Measurements from ENCODE around the gene RAB44.
"Not testable (repeated sequence)": the region's sequence is repeated elsewhere in the genome, so short reads cannot be mapped to it uniquely, and the experiment has no call there.

RAB44 gene

DNA sequence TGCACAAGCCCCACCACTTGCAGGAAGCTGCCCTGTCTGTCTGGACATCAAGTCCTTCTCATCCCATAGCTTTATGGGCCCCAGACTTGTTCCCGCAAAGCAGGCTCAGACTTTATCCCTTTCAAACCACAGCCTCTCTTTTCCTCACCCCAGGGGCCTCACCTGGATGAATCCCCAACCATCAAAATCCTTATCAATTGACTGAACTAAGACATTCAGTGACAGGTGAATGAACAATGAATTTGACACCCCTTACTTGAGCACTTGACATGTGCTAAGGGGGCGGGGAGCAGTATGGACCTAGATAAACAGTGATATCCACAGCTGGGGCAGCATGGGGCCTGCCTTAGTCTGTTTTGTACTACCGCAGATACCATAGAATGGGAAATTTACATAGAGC is 5.0 kb downstream of the RAB44 start:
- Mint-ChIP-seq H3K36me3 (ENCODE audit: low read depth) (no peaks in the 10 kb centered on the region), H3K4me3 (no peak overlapping the region), H3K9me3 (no peaks in the 10 kb centered on the region), H3K27ac (no peak overlapping the region), H3K4me1 (ENCODE audit: low read depth) (peaks cover 8% of the 10 kb centered on the region), H3K27me3 (ENCODE audit: low read depth) (peaks cover 13% of the 10 kb centered on the region)

DNA sequence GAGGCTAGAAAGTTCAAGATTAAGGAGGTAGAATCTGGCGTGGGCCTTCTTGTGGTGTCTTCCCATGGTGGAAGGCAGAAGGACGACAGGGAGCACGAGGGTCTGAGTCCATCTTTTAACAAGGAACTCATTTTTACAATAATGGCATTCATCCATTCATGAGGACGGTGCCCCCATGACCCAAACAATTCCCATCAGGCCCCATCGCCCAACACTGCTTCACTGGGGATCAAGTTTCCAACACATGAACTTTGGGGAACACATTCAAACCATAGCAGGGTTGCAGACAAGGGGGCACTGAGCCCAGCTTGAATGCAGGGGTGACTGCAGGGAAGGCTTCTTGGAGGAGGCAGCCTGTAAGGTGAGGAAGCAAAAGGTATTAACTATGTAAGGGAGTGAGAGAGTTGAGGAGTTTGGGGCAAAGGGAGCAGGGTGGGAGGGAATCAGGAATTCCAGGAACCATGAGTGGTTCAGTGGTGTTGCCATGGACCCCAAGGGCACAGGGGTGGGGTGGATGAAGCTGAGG is 5.5 kb downstream of the RAB44 start:
- Mint-ChIP-seq H3K27ac (peak overlapping the region; percentile 58), H3K4me3 (no peak overlapping the region), H3K4me1 (ENCODE audit: low read depth) (peaks cover 8% of the 10 kb centered on the region), H3K36me3 (ENCODE audit: low read depth) (no peaks in the 10 kb centered on the region), H3K9me3 (no peaks in the 10 kb centered on the region), H3K27me3 (ENCODE audit: low read depth) (peaks cover 13% of the 10 kb centered on the region)

DNA sequence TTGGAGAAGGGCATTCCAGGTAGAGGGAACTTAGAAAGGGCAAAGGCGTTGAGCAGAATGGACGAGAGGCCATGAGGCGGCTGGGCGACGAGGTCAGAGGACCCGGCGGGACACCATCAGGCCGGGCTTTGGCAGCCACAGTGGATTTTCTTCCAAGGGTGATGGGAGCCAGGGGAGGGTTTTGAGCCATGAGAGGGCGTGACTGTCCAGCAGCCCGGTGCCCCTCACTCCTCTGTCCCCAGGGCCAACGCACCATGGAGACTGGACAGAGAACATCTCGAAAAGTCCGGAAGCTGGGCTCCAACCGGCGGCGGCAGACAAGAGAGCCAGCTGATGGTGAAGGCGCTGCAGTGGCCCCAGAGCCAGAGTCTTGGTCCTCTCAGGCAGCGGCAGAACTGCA is 6.4 kb downstream of the RAB44 start:
- Mint-ChIP-seq H3K27ac (no peak overlapping the region), H3K36me3 (ENCODE audit: low read depth) (no peaks in the 10 kb centered on the region)

DNA sequence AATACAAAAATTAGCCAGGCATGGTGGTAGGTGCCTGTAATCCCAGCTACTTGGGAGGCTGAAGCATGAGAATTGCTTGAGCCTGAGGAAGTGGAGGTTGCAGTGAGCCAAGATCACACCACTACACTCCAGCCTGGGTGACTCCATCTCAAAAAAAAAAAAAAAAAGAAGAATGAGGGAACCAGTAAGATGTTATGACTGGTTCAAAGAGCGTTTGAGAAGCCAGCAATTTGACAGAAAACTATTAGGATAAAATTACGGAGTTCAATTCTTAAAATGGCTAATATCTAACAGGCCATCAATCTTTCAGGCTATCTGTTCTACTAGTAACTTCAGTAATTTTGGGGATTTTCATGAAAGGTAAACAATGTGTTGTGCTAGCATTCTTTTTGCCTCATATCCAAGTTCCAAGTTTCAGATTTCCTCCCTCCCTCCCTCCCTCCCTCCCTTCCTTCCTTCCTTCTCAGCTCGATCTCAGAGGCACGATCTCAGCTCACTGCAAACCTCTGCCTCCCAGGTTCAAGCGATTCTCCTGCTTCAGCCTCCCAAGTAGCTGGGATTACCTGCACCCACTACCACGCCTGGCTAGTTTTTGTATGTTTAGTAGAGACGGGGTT is 7.4 kb downstream of the RAB44 start:
- peaks cover 15% of the 10 kb centered on the region for H3K27me3 Mint-ChIP-seq (ENCODE audit: low read depth)
- not testable (repeated sequence) for H3K27ac Mint-ChIP-seq; H3K36me3 Mint-ChIP-seq (ENCODE audit: low read depth); H3K9me3 Mint-ChIP-seq; H3K4me1 Mint-ChIP-seq (ENCODE audit: low read depth); H3K4me3 Mint-ChIP-seq

More for the DNA sequence above, 6.4 kb downstream of the RAB44 start:
- Mint-ChIP-seq H3K27me3 (ENCODE audit: low read depth) (peaks cover 13% of the 10 kb centered on the region), H3K4me1 (ENCODE audit: low read depth) (peaks cover 8% of the 10 kb centered on the region), H3K4me3 (no peak overlapping the region), H3K9me3 (no peaks in the 10 kb centered on the region)

DNA sequence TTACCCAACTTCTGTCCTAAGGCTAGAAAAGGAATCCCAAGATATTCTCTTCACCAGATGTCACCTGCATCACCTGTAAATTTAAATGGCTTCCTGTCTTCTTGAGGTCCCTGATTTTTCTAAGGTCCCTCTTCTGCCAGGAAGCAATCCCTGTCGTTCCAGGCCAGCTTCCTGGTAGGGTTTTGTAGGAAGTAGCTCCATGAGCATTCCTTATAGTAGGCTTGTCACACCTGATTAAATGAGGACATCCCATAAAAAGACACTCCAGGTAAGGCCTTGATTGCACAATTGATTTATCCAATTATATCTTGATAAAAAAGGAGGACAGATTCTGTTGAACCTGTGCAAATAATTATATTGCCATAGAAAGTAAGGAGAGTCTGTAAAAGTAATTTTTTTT is 8.7 kb downstream of the RAB44 start:
- Mint-ChIP-seq H3K36me3 (ENCODE audit: low read depth) (no peaks in the 10 kb centered on the region), H3K27ac (no peak overlapping the region), H3K4me1 (ENCODE audit: low read depth) (peaks cover 4% of the 10 kb centered on the region), H3K27me3 (ENCODE audit: low read depth) (peaks cover 17% of the 10 kb centered on the region), H3K9me3 (no peaks in the 10 kb centered on the region), H3K4me3 (no peak overlapping the region)

DNA sequence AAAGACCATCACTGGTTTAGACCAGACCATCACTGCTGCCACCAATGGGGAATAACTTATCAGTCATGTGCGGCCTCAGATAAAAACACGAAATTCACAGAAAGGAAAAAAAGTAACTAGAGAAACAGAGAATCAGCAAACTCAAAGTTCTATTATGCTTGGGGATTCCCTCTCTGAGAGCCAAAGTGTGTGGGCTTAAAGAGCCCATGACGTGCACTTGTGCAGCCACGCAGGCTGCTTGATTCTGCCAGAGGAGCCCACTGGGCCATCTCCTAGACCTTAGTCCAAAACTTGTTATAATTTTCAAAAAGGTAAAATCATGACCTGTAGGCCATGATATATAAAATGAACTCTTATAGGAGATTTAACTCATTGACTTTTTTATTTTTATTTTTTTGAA is 15.2 kb downstream of the RAB44 start:
- Mint-ChIP-seq H3K4me1 (ENCODE audit: low read depth) (no peaks in the 10 kb centered on the region), H3K27me3 (ENCODE audit: low read depth) (peaks cover 8% of the 10 kb centered on the region), H3K9me3 (no peaks in the 10 kb centered on the region), H3K4me3 (no peak overlapping the region), H3K27ac (no peak overlapping the region), H3K36me3 (ENCODE audit: low read depth) (no peaks in the 10 kb centered on the region)

DNA sequence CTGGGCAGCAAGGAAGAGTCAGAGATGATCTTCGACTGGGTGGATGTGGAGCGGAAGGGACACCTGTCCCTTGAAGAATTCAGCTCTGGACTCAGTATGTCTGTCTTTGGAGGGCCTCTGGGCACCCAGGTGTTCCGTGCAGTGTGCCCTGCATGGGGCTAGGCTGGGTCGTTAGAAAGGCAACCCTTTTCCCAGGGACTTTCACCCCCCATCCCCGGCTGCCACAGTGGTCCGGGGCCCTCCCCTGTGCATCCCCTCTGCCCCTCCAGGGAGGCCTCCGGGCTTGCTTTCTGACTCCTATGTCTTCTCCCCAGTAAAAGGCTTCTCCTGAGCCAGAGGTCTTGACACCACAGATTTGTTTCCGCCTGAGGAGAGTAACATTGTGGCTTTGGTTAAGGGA is 16.2 kb downstream of the RAB44 start:
- no peaks in the 10 kb centered on the region for H3K9me3 Mint-ChIP-seq
- no peaks in the 10 kb centered on the region for H3K4me1 Mint-ChIP-seq (ENCODE audit: low read depth)
- H3K27ac Mint-ChIP-seq: no peak overlapping the region
- peaks cover 8% of the 10 kb centered on the region for H3K27me3 Mint-ChIP-seq (ENCODE audit: low read depth)
- H3K36me3 Mint-ChIP-seq (ENCODE audit: low read depth): no peaks in the 10 kb centered on the region
- no peak overlapping the region for H3K4me3 Mint-ChIP-seq

DNA sequence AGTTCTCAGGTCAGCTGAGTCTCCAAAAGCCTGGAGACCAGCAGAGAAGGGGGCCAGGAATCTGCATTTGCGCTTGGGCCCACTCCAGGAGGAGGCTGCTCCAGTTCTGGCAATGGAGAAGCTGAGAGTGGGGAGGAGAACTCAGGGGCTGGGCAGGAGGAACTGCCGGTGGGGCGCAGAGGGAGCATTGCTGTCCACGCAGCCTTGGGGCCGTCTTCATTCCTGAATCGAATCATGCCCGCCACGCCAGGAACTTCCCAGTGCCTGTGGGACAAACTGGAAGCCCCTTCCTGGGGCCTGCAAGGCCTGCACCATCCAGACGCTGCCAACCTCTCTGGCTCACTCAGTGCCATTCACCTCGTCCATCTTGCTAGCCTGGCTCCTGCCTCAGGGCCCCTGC is 16.9 kb downstream of the RAB44 start:
- no peaks in the 10 kb centered on the region for H3K36me3 Mint-ChIP-seq (ENCODE audit: low read depth)
- H3K27me3 Mint-ChIP-seq (ENCODE audit: low read depth): peaks cover 8% of the 10 kb centered on the region
- H3K9me3 Mint-ChIP-seq: no peaks in the 10 kb centered on the region
- H3K4me1 Mint-ChIP-seq (ENCODE audit: low read depth): peaks cover 2% of the 10 kb centered on the region
- H3K27ac Mint-ChIP-seq: no peak overlapping the region
- no peak overlapping the region for H3K4me3 Mint-ChIP-seq

DNA sequence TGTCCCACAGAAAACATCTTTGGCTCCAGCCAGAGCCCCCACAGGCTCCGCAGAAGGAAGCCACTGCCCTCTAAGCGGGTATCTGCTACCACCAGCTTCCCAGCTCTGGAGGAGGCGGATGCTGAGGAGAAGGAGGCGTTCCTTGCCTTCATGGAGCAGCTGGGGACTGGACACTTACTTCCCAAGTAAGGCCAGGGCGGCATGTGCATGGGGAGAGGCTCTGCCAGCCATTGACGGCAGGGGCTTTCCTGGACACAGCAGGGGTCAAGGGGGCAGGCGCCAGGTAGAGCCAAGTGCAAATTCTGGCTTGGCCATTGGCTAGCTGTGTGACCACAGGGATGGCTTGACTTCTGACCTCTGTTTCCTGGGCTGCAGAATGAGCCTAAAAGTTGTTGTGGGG is 17.8 kb downstream of the RAB44 start:
- H3K36me3 Mint-ChIP-seq (ENCODE audit: low read depth): no peaks in the 10 kb centered on the region
- peaks cover 4% of the 10 kb centered on the region for H3K27me3 Mint-ChIP-seq (ENCODE audit: low read depth)
- H3K4me3 Mint-ChIP-seq: no peak overlapping the region
- H3K27ac Mint-ChIP-seq: no peak overlapping the region
- H3K4me1 Mint-ChIP-seq (ENCODE audit: low read depth): peaks cover 2% of the 10 kb centered on the region
- H3K9me3 Mint-ChIP-seq: no peaks in the 10 kb centered on the region

DNA sequence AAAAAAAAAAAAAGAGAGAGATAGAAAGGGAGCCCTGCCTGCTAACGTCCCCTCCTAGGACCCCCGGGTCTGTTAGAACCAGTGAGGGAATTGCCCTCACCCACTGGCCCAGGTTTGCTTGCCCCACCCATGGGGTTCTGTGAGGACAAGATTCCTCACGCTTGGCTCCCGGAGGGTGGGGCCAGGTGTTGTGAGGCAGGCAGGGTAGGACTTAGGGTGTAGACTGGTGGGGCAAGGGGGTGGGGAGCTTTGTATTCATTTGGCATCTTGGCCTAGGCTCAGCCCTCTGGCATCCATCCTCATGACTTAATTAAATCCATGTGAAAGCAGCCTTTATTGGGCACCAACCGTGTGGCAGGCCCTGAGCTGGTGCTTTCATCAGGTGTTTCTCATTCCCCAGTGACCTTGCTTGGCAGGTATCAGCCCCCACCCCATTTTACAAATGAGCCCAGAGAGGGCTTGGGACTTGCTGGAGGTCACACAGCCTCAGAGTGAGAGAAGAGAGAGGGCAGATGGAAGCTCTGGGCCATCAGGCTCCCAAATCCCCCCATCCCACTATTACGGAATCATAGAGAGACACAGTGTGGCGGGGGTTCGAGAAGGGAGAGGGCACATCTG is 19.0 kb downstream of the RAB44 start:
- no peaks in the 10 kb centered on the region for H3K36me3 Mint-ChIP-seq (ENCODE audit: low read depth)
- no peaks in the 10 kb centered on the region for H3K9me3 Mint-ChIP-seq
- peaks cover 2% of the 10 kb centered on the region for H3K4me1 Mint-ChIP-seq (ENCODE audit: low read depth)
- H3K4me3 Mint-ChIP-seq: no peak overlapping the region
- H3K27ac Mint-ChIP-seq: no peak overlapping the region
- peaks cover 2% of the 10 kb centered on the region for H3K27me3 Mint-ChIP-seq (ENCODE audit: low read depth)

DNA sequence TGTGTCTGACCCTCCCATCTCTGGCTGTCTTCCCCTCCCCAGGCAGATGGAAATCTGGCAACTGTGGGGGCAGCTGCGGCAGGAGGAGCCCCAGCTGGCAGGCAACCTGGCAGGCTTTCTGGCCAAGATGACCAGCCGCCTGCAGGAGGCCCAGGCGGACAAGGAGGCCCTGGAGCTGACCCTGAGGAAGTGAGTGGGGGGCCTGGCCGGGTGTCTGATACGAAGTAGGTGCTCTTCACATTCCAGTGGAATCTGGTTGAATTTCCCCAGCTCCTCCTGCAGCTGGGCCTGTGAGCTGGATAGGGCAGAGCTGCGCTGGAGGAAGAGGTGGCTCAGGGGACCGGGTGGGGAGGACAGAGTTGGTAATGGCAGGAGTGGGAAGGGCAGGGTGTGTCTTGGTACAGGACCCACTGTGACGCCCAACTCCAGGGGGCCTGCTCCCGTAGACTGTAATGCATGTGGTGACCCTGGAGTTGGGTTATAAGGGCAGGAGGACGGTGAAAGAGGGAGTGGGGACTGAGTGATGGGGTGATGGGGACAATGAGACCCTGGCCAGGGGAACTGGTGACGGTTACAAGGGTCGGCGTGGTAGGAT is 19.7 kb downstream of the RAB44 start:
- Mint-ChIP-seq H3K27ac (no peak overlapping the region), H3K9me3 (no peaks in the 10 kb centered on the region), H3K4me3 (no peak overlapping the region), H3K4me1 (ENCODE audit: low read depth) (peaks cover 2% of the 10 kb centered on the region), H3K27me3 (ENCODE audit: low read depth) (no peaks in the 10 kb centered on the region), H3K36me3 (ENCODE audit: low read depth) (no peaks in the 10 kb centered on the region)

DNA sequence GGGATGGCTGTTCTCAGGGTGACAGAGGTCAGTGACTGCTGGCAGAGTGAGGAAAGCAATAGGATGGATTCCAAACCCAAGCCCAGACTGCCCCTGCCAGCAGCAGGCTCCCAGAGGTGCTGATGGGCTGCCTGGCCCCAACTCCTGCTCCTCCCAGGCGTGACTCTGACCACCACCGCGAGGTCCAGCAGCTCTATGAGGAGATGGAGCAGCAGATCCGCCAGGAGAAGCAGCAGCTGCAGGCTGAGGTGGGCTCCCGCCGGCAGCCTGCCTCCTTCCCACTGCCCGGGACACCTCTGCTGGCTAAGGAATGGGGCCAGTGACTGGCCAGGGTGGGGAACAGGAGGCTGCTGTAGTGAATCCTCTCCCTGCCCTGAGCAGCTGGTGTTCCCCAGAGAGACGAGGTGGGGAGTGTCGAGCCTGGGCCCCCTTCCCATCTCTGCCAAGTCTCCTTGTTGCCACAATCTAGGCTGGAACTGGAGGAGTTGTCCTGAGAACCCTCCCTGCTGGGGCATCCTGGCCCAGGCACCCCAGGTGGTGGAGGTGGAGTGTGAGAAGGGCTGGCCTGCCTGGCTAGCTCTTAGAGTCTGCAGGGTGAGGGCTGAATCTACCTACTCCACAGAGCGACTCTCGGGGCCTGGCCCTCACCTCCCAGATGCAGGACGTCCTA is 20.4 kb downstream of the RAB44 start:
- H3K9me3 Mint-ChIP-seq: no peaks in the 10 kb centered on the region
- no peaks in the 10 kb centered on the region for H3K36me3 Mint-ChIP-seq (ENCODE audit: low read depth)
- no peak overlapping the region for H3K4me3 Mint-ChIP-seq
- H3K27ac Mint-ChIP-seq: no peak overlapping the region
- peaks cover 2% of the 10 kb centered on the region for H3K4me1 Mint-ChIP-seq (ENCODE audit: low read depth)
- H3K27me3 Mint-ChIP-seq (ENCODE audit: low read depth): no peaks in the 10 kb centered on the region

DNA sequence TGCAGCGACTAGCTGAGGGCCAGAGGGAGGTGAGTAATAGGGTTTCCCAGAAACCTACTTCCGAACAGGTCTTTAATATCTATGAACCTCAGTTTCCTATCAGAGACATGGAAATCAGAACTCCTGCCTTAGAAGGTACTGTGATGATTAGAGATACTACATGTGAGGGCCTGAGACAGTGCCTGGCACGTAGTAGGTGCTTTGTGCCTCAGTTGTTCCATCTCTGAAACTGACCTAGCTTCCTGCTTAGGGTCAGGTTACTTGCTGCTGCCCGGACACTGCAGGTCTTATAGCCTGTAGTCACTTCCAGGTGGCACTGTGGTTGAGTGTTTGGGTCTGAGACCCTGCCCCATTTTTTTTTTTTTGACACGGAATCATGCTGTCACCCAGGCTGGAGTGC is 20.9 kb downstream of the RAB44 start:
- H3K27ac Mint-ChIP-seq: no peak overlapping the region
- no peaks in the 10 kb centered on the region for H3K27me3 Mint-ChIP-seq (ENCODE audit: low read depth)
- no peak overlapping the region for H3K4me3 Mint-ChIP-seq
- H3K9me3 Mint-ChIP-seq: no peaks in the 10 kb centered on the region
- H3K4me1 Mint-ChIP-seq (ENCODE audit: low read depth): peaks cover 2% of the 10 kb centered on the region
- no peaks in the 10 kb centered on the region for H3K36me3 Mint-ChIP-seq (ENCODE audit: low read depth)

DNA sequence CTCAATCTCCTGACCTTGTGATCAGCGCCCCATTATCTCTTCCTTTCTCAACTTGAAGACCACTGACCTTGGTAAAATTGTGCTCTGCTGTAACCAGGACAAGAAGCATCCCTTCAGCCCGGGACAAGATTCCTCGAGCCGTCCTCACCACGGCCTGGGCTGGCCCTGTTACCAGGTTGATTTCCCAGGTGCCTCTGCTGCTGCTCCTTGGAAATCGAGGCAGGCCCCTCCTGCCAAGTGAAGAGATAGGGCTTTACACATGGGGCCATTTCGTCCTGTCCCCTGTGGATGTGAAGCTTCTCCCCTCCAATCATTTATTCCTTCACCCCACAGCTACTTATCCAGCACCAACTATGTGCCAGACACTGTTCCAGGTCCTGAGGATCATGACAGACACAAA is 21.5 kb downstream of the RAB44 start:
- Mint-ChIP-seq H3K27me3 (ENCODE audit: low read depth) (no peaks in the 10 kb centered on the region), H3K4me1 (ENCODE audit: low read depth) (peaks cover 2% of the 10 kb centered on the region), H3K4me3 (no peak overlapping the region), H3K27ac (no peak overlapping the region), H3K9me3 (no peaks in the 10 kb centered on the region), H3K36me3 (ENCODE audit: low read depth) (no peaks in the 10 kb centered on the region)
